ENCODE measurements around the gene DLGAP5. TPM values are rescaled to one million over a fixed set of nuclear protein-coding genes. Genes with fewer than 3 reads are reported as not detected.
A peak's percentile ranks its signal among the peaks of the same experiment; 100 is the strongest.

The DLGAP5 gene
- total RNA-seq, 1 experiment from 2014 or later = 14.1 TPM

- no peak for DNase-seq (ENCODE audit: low spot score)
Measured at GRCh38 chr14:55180434-55180833, 11.0 kb downstream of the DLGAP5 start.

- no peak for DNase-seq (ENCODE audit: low spot score)
Measured at GRCh38 chr14:55180006-55180405, 11.4 kb downstream of the DLGAP5 start.

GRCh38 chr14:55170526-55170925, 20.9 kb downstream of the DLGAP5 start:
- no peak for DNase-seq (ENCODE audit: low spot score)

- peak; percentile 49 for DNase-seq (ENCODE audit: low spot score)
Measured at GRCh38 chr14:55160989-55161388, 30.4 kb downstream of the DLGAP5 start.

- DNase-seq (ENCODE audit: low spot score) = no peak
Measured at GRCh38 chr14:55158412-55158811, 33.0 kb downstream of the DLGAP5 start.

GRCh38 chr14:55157080-55157479, 34.3 kb downstream of the DLGAP5 start:
- no peak for DNase-seq (ENCODE audit: low spot score)

- DNase-seq (ENCODE audit: low spot score) = no peak
Measured at GRCh38 chr14:55153951-55154350, 37.4 kb downstream of the DLGAP5 start.

GRCh38 chr14:55152052-55152753, 39.2 kb downstream of the DLGAP5 start:
- DNase-seq (ENCODE audit: low spot score) = no peak

- DNase-seq (ENCODE audit: low spot score) = no peak
Measured at GRCh38 chr14:55151601-55152000, 39.8 kb downstream of the DLGAP5 start.

- DNase-seq (ENCODE audit: low spot score) = no peak
Measured at GRCh38 chr14:55146425-55146824, 45.0 kb downstream of the DLGAP5 start.

- no peak for DNase-seq (ENCODE audit: low spot score)
Measured at GRCh38 chr14:55142466-55142865, 48.9 kb downstream of the DLGAP5 start.

GRCh38 chr14:55141825-55142224, 49.6 kb downstream of the DLGAP5 start:
- no peak for DNase-seq (ENCODE audit: low spot score)

- DNase-seq (ENCODE audit: low spot score) = no peak
Measured at GRCh38 chr14:55139696-55140509, 51.5 kb downstream of the DLGAP5 start.

- no peak for DNase-seq (ENCODE audit: low spot score)
Measured at GRCh38 chr14:55139141-55139540, 52.2 kb downstream of the DLGAP5 start.

GRCh38 chr14:55138091-55138490, 53.3 kb downstream of the DLGAP5 start:
- DNase-seq (ENCODE audit: low spot score) = no peak

GRCh38 chr14:55136885-55137786, 54.2 kb downstream of the DLGAP5 start:
- DNase-seq (ENCODE audit: low spot score) = no peak

GRCh38 chr14:55136241-55136640, 55.1 kb downstream of the DLGAP5 start:
- no peak for DNase-seq (ENCODE audit: low spot score)

- peak; percentile 61 for DNase-seq (ENCODE audit: low spot score)
Measured at GRCh38 chr14:55133416-55133815, 58.0 kb downstream of the DLGAP5 start.

- DNase-seq (ENCODE audit: low spot score) = peak; percentile 38
Measured at GRCh38 chr14:55131370-55132137, 59.8 kb downstream of the DLGAP5 start.

GRCh38 chr14:55130196-55130550, 61.2 kb downstream of the DLGAP5 start:
- DNase-seq (ENCODE audit: low spot score) = peak; percentile 56
